Endothelial cell of umbilical vein (primary cell): ENCODE measurements around the gene RAC3.

Experiments used
- JUN ChIP-seq: IDR thresholded peaks from 2 replicates; pipeline ENCODE4 v1.6.1; 2011; ENCODE audit warnings: borderline replicate concordance, low read depth; ENCODE audit not compliant: insufficient read length, insufficient read depth
- POLR2A ChIP-seq: IDR thresholded peaks from 2 replicates; pipeline ENCODE4 v1.6.1; 2012; ENCODE audit warnings: low read depth, mild to moderate bottlenecking, control low read depth, low read length
- TF ChIP-seq, protein P1 (sequence below), 2 donors: IDR thresholded peaks; 1 replicate in 1 of 2; 2 replicates in 1 of 2; pipeline ENCODE4 v1.5.1; 2011; ENCODE audit warnings: low read length in 2 of 2, mild to moderate bottlenecking in 2 of 2, moderate library complexity in 2 of 2, control low read depth in 1 of 2, inconsistent platforms in 1 of 2, low read depth in 1 of 2; ENCODE audit not compliant: insufficient read depth in 1 of 2; ENCODE audit errors: extremely low read depth in 1 of 2

DNA sequence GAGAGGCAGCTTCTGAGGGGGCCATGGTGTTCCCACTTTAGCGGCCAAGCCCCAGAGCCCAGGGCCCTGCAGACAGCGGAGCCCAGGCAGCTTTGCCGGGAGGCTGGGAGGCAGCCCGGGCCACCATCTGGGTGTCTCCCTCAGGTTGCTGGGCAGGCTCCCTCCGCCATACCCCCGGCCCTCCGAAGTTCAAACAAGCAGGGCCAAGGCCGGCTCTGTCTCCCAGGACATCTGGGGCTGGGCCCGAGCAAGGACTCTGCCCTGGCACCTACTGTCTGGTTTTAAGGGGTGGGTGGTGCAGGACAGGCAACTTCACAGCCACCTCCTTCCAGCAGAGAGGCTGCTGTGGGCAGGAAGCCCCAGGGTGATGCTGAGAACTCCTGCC, 31.5 kb downstream of the RAC3 start:
- TF ChIP-seq, protein P1, sequence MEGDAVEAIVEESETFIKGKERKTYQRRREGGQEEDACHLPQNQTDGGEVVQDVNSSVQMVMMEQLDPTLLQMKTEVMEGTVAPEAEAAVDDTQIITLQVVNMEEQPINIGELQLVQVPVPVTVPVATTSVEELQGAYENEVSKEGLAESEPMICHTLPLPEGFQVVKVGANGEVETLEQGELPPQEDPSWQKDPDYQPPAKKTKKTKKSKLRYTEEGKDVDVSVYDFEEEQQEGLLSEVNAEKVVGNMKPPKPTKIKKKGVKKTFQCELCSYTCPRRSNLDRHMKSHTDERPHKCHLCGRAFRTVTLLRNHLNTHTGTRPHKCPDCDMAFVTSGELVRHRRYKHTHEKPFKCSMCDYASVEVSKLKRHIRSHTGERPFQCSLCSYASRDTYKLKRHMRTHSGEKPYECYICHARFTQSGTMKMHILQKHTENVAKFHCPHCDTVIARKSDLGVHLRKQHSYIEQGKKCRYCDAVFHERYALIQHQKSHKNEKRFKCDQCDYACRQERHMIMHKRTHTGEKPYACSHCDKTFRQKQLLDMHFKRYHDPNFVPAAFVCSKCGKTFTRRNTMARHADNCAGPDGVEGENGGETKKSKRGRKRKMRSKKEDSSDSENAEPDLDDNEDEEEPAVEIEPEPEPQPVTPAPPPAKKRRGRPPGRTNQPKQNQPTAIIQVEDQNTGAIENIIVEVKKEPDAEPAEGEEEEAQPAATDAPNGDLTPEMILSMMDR (IDR thresholded peaks at IDR 0.05; ENCODE audit: extremely low read depth in 1 of 2, insufficient read depth in 1 of 2, low read depth in 1 of 2, low read length in 2 of 2), result no peak
- TF ChIP-seq JUN, result no peak
- no peak for TF ChIP-seq POLR2A
